NCI-H82 treated with DMSO at 0.1 percent for 48 hours (cell line): ENCODE results near the gene CPA2.
"Not testable (repeated sequence)": the region's sequence is repeated elsewhere in the genome, so short reads cannot be mapped to it uniquely, and the experiment has no call there.

Source experiments
- DNase-seq: peaks from one replicate; lab custom pipeline; 2025; ENCODE audit not compliant: unreplicated experiment; lab: John Stamatoyannopoulos, UW

CPA2 gene

DNA sequence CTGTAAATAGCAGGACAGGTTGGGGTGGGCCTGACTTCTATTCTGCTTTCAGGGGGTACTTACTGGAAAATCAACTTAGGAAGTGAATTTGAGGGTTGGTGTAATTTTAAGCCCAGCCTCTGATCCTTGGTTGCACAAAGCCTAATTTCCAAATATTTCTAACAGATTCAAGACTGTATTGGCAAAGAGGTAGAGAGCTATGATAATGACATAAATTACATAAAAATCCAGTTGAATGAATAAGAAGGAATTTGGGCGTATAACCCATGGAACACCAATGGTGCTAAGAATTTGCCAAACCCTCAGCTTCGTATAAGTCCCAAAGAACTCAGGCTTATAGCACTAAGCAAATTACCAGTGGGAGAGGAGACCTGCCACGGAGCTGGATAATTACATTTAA lies 38.2 kb downstream of the CPA2 start:
- no peak for DNase-seq

DNA sequence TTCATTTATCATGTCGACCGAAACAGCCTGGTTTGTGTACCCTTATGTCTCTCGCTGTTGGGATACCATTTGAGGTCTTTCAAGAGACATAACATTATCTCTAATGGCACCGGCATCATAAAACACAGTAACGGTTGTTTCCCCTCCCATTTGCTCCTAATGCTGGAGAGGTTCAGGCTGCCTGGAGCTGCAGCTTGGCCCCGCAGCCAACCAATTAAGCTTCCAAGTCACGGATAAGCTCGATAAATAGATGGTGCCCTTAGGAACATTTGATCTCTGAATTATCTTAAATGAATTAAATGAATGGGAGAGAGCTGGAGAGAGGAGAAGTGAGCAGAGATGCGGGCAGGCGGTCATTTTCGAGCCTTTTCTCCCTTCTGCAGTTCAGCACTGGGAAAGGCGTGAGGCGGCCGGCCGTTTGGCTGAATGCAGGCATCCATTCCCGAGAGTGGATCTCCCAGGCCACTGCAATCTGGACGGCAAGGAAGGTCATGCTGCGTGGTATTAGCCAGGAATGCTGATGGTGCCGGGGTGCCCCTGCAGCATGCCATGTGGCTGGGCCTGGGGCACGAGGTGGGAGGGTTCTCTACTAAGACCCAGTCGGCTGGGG lies 38.9 kb downstream of the CPA2 start:
- no peak for DNase-seq

DNA sequence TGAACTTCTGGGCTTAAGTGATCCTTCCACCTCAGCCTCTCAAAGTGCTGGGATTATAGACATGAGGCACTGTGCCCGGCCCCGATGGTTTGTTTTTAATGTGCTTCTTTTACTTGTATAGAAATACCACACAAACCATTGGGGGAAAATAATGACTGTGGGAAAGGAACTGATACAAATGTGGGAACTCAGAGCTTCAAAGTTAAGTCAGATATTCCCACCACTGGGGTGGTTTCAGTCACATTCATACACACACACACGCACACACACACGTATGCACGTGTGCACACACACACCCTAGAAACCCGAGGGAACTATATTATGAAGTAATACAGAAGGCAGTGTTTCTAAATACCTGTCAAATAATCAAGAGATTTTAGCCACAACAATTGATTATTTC lies 43.3 kb downstream of the CPA2 start:
- DNase-seq: no peak

DNA sequence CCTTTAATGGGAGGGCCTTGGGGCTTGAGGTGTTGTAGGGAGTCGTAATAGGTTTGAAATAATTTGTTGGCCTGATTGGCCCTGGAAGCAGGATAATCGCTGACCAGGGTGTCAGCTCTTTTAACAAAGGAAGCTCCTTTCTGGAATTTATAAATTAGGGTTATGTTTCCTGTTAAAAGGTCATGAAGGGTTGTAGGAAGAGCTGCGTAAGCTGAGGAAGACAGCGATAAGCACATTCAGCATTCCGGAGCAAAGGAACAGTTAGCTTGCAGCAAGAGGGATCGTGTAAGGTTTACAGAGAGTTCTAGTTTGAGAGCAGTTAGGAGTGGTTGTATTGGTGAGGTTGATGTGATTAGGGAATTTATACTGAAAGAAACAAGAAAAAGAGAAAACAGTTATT lies 47.6 kb downstream of the CPA2 start:
- no peak for DNase-seq

DNA sequence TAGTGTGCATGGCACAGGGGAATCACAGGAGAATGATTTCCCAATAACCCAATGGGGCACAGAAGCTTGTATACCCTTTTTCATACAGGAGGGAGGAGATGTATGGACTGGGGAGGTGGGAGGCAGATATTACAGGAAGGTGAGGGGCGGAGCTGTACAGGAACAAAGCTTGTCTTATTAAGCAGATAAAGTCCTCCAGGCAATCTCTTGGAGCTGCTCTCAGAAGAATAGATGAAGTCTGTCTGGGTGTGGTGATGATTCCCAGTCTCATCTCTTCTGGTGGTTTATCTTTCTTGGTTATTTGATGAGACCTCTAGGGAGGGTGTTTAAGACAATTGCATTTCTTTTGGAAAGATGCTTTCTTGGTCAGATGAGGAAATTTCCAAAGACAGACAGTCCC lies 52.9 kb downstream of the CPA2 start:
- no peak for DNase-seq

DNA sequence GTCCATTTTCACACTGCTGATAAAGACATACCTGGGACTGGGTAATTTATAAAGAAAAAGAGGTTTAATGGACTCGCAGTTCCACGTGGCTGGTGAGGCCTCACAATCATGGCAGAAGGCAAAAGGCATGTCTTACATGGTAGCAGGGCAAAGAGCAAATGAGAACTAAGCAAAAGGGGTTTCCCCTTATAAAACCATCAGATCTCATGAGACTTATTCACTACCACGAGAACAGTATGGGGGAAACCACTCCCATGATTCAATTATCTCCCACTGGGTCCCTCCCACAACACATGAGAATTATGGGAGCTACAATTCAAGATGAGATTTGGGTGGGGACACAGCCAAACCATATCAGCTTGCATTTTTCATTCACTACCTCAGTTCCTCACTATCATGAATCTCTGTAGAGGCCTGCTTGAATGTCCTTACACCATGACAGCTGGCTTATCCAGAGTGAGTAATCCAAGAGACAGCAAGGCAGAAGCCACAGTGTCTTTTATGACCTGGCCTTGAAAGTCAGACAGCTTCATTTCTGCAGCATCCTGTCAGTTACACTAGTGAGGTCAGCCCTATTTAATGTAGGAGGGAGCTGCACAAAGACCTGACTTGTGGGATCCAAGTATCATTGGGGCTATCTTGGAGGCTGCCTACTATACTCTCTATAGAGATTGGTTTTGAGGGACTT lies 55.0 kb downstream of the CPA2 start:
- DNase-seq: not testable (repeated sequence)

DNA sequence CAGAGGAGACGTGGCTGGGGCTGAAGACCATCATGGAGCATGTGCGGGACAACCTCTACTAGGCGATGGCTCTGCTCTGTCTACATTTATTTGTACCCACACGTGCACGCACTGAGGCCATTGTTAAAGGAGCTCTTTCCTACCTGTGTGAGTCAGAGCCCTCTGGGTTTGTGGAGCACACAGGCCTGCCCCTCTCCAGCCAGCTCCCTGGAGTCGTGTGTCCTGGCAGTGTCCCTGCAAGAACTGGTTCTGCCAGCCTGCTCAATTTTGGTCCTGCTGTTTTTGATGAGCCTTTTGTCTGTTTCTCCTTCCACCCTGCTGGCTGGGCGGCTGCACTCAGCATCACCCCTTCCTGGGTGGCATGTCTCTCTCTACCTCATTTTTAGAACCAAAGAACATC lies 56.0 kb downstream of the CPA2 start:
- DNase-seq: no peak

DNA sequence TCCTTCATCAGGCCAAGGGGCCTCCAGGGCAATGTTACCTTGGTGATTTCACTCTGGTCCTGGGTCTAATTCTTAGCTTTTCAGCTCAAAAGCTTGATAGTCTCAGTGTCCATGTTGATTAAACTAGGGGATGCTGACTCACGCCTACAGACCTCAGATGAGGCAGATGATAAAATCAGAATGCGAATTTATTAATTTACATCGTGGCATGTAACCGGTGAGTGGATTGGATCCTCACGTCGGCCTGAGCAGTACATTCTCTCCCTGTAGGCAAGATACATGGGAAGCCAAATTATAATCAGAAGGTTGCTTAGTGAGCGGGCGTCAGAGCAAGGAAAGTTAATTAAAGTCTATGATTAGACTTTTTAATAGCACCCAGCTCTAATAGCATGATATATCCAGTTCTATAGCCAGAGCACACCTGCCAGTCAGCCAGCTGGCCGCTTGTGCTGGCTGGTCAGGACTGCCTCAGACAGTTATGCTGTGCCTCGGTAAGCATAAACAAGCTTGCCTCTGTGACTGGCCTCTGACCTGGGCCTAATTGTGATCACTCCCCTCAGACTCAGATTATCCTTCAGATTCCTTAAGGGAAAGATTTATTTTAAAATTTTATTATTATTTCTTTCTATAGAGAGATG lies 57.8 kb downstream of the CPA2 start:
- DNase-seq: peak; percentile 33

DNA sequence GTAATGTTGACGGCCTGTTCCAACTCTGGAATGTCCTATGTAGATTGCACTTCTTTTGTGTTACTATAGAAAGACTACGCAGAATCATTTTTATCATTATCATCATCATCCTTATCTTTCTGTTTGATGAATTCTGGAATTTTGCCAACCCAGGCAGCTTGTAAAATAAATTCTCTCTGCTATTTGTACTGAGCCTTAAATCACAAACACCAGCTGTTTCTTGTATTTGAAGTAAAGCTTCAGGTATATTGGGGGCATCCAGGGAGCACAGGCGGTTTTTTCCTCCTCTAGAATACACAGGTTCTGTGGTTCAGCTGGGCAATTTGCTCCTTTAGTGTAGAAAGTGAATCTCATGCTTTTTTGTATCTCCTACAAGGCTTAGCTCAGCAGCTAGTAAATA lies 63.0 kb downstream of the CPA2 start:
- DNase-seq: peak; percentile 44

DNA sequence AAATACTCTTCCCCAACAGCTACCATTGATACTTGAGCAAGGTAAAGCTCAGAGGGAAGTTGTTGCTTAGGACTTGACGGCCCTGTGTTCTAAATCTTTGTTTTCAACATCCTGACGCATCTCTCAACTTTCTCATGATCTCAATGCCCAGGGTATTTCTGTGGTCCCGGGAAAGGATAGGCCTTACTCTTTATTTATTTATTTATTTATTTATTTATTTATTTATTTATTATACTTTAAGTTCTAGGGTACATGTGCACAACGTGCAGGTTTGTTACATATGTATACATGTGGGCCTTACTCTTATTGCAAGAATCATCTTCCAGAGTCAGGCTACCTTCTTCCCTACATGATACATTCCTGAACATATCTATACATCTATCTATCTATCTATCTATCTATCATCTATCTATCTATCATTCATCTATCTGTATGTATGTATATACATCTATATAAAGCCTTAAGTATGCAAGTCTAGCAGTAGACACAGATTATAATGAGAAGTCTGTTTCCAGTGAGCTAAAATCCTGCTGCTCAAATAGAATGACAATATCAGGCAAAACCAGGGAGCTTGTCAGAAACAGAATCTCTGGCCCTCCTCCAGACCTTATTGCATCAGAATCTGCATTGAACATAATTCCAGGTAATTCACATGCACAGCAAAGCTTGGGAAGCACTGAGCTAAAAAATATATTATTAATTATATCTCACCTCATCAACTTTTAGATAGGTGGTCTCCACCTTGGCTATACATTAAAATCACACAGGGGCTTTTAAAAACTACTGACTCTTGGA lies 65.8 kb downstream of the CPA2 start:
- no peak for DNase-seq

DNA sequence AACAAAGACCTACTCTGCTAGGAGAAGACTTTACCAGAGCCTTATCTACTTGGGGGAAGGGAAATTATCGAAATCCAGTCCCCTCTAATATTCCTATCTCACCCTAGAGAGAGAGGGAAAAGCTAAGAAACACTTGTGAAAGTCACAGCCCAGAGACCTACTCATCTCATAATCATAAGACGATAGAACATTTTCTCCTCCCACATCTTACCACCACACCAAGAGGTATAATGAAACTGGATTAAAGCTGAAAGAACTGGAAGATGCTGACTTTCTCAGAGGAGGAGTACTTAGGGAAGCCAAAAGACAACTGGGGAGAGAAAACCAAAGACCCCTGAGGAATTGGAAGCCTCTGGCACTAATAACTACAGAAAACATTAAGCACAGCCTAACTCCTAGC lies 67.2 kb downstream of the CPA2 start:
- DNase-seq: no peak

DNA sequence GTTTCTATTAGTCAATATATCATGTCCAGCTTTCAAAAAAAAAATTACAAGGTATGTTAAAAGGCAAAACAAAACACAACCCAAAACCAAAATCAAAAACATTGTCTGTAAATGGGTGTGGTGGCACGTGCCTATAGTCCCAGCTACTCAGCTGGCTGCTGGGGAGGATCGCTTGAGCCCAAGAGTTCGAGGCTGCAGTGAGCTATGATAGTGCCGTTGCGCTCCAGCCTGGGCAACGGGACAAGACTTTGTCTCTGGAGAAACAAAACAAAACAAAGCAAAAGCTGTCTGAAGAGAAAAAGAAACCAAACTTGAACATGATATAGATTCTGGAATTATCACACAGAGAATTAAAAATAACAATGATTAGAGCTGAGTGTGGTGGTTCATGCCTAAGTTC lies 67.6 kb downstream of the CPA2 start:
- DNase-seq: no peak

DNA sequence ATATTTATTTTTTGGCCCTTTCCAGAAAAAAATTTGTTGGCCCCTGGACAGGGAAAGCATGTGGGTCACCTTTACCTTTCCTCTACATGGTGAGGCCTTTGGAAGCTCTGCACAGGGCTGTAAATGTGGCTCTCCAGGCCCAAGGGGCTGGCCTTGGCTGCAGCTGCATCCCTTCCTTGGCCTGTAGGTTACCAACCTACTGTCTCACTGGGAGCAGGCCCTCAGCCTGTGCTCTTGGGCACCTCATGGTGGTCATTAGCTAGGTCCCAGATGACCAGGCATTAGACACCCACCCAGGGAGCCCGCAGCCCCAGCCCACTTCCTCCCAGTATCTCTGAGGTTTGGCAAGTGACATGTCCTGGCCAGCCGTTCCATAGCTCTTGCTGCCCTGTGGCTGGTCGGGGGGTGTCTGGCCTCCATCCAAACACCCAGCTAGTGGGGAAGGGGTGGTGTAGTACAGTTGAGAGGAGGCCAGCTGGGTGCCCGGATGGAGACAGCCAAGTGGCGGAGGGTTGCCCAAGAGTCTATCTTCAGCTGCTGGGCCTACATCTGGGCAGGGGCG lies 70.8 kb downstream of the CPA2 start:
- no peak for DNase-seq

DNA sequence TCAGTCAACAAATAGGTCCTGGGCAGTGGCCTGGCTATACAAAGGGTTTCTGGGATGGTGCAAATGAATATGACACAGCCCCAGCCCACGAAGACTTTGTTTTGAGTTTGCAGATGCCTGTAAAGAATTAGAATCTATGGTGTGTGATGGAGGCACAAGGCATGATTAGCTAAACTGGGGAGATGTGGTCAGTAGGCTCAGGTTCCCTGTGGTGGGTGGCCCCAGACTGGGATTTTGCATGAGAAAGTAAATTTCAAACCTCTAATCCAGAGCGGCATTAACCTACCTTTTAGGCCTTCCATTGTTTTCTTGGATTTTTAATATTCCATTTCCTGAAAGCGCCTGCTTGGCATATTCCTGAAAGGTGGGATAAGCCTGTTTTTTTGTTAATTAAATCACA lies 71.6 kb downstream of the CPA2 start:
- DNase-seq: no peak
